ENCODE data around the gene MET. TPM values are rescaled to one million over a fixed set of nuclear protein-coding genes. Genes with fewer than 3 reads are reported as not detected.

The MET gene
- polyA plus RNA-seq = 10.6 TPM
- long read RNA-seq, donor 1, full-length matches to known transcripts = 1 of 1 reads
- long read RNA-seq, donor 1, partial matches to known transcripts = 0 of 1 reads
- long read RNA-seq, donor 1, other reads (novel, unspliced or antisense) = 0 of 1 reads
- long read RNA-seq, donor 2, full-length matches to known transcripts = 2 of 8 reads
- long read RNA-seq, donor 2, partial matches to known transcripts = 6 of 8 reads
- long read RNA-seq, donor 2, other reads (novel, unspliced or antisense) = 0 of 8 reads
- long read RNA-seq, donor 3, full-length matches to known transcripts = 1 of 1 reads
- long read RNA-seq, donor 3, partial matches to known transcripts = 0 of 1 reads
- long read RNA-seq, donor 3, other reads (novel, unspliced or antisense) = 0 of 1 reads
- long read RNA-seq, donor 4 = 0 reads
- long read RNA-seq, donor 5, partial matches to known transcripts = 0 of 3 reads
- long read RNA-seq, donor 5, other reads (novel, unspliced or antisense) = 0 of 3 reads
- long read RNA-seq, donor 6, full-length matches to known transcripts = 1 of 11 reads
- long read RNA-seq, donor 6, partial matches to known transcripts = 10 of 11 reads
- long read RNA-seq, donor 6, other reads (novel, unspliced or antisense) = 0 of 11 reads
- long read RNA-seq, donor 7, full-length matches to known transcripts = 2 of 2 reads
- long read RNA-seq, donor 7, partial matches to known transcripts = 0 of 2 reads
- long read RNA-seq, donor 7, other reads (novel, unspliced or antisense) = 0 of 2 reads
- long read RNA-seq, donor 8, full-length matches to known transcripts = 2 of 2 reads
- long read RNA-seq, donor 8, partial matches to known transcripts = 0 of 2 reads
- long read RNA-seq, donor 8, other reads (novel, unspliced or antisense) = 0 of 2 reads
- long read RNA-seq, donor 9, partial matches to known transcripts = 0 of 1 reads
- long read RNA-seq, donor 9, other reads (novel, unspliced or antisense) = 0 of 1 reads
- long read RNA-seq, donor 10 = 0 reads
- long read RNA-seq, donor 11, partial matches to known transcripts = 8 of 9 reads
- long read RNA-seq, donor 11, other reads (novel, unspliced or antisense) = 0 of 9 reads

DNA sequence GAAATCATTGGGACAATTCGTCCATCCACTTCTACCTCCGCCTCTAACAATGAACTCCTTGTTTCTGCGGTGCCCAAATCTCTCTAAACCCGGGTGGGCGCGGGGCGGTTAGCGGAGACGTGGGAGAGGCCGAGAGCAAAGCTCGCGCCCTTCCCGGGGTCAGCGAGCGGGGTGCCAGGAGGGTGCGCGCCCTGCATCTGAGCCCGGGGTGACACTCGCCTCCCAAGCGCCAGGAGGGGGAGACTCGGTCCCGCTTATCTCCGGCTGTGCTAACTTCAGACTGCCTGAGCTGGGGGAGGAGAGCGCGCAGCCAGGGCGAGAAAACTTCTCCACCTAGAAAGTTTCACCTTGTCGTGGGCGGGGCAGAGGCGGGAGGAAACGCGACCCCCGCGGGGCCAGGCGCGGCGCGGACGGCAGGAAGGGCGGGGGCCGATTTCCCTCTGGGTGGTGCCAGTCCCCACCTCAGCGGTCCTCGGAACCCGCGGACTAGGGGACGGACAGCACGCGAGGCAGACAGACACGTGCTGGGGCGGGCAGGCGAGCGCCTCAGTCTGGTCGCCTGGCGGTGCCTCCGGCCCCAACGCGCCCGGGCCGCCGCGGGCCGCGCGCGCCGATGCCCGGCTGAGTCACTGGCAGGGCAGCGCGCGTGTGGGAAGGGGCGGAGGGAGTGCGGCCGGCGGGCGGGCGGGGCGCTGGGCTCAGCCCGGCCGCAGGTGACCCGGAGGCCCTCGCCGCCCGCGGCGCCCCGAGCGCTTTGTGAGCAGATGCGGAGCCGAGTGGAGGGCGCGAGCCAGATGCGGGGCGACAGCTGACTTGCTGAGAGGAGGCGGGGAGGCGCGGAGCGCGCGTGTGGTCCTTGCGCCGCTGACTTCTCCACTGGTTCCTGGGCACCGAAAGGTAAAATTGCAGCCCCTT lies at the start of gene MET:
TSS of gene MET (plus strand) at position 516 of the 915 bp plus-strand sequence. CDS start 26,889 bp downstream, outside the sequence.
- WGBS (ENCODE audit: insufficient coverage, low lambda C conversion rate) = 7% methylated on average over 5 of the region's 101 CpGs
- H3K27ac ChIP-seq (ENCODE audit: low read length) = peak within 1 kb of the TSS; percentile 84
- peaks cover 8% of the 10 kb centered on the region for H3K4me1 ChIP-seq (ENCODE audit: control insufficient read depth, insufficient read depth, low read length)
- H3K9me3 ChIP-seq (ENCODE audit: control insufficient read depth, low read depth, low read length) = no peaks in the 10 kb centered on the region
- H3K36me3 ChIP-seq (ENCODE audit: control insufficient read depth, insufficient read depth, low read length) = no peaks in the 10 kb centered on the region
- H3K27me3 ChIP-seq (ENCODE audit: control insufficient read depth, insufficient read depth, low read length) = peaks cover 9% of the 10 kb centered on the region
- peak within 1 kb of the TSS; percentile 64 for H3K4me3 ChIP-seq (ENCODE audit: low read length)
- DNase-seq = peak; percentile 86 to 92

GRCh38 chr7:116626886-116627285 lies 45.1 kb upstream of the MET start:
- Histone ChIP-seq H3K36me3 (ENCODE audit: control insufficient read depth, insufficient read depth, low read length) (no peaks in the 10 kb centered on the region), H3K27me3 (ENCODE audit: control insufficient read depth, insufficient read depth, low read length) (no peaks in the 10 kb centered on the region), H3K27ac (ENCODE audit: low read length) (no peak overlapping the region), H3K4me3 (ENCODE audit: low read length) (no peak overlapping the region), H3K4me1 (ENCODE audit: control insufficient read depth, insufficient read depth, low read length) (peaks cover 13% of the 10 kb centered on the region), H3K9me3 (ENCODE audit: control insufficient read depth, low read depth, low read length) (no peaks in the 10 kb centered on the region)
- 100% methylated on average over 1 of the region's 8 CpGs for WGBS (ENCODE audit: insufficient coverage, low lambda C conversion rate)
- no peak for DNase-seq

DNA sequence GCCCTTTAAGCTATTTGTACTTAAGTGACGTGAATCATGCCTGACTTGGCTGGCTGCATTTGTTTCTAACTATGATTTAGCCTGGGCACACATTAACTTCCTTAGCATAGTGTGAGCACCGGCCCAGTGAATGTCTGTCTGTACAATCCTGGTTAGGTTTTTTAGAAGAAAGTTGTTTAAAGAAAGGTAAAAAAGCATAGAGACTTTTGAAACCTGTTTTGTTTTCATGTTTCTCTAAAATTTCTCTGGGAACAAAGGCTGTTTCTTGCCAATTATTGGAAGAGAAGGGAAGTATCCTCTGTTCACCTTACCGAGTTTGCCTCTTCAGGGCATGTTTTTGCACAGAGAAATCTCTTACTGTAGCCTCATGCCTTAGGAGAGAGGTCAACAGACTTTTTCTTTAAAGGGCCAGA lies 42.9 kb upstream of the MET start:
- peak; percentile 44 to 77 for DNase-seq
- peaks cover 13% of the 10 kb centered on the region for H3K4me1 ChIP-seq (ENCODE audit: control insufficient read depth, insufficient read depth, low read length)
- no CpG with 5 or more reads among the region's 3 CpGs for WGBS (ENCODE audit: insufficient coverage, low lambda C conversion rate)
- no peaks in the 10 kb centered on the region for H3K27me3 ChIP-seq (ENCODE audit: control insufficient read depth, insufficient read depth, low read length)
- H3K9me3 ChIP-seq (ENCODE audit: control insufficient read depth, low read depth, low read length) = no peaks in the 10 kb centered on the region
- no peak overlapping the region for H3K4me3 ChIP-seq (ENCODE audit: low read length)
- no peaks in the 10 kb centered on the region for H3K36me3 ChIP-seq (ENCODE audit: control insufficient read depth, insufficient read depth, low read length)
- peak overlapping the region; percentile 92 for H3K27ac ChIP-seq (ENCODE audit: low read length)

DNA sequence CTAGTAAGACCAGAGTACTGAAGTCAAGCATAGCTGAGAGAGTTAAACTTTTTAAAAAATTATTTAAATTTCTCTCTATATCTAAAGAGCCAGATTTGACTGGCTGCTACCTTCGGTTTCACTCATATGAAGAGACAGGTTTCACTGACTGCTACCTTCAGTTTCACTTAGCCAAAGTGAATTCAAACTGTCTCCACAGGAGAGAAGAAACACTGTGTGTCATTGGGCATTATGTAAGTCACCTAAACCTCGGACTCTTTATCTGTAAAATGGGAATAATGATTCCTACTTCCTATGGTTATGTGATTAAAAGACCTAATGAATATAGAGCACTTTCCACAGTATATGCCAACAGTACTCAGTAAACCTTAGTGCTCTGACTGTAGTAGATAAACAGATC lies 41.6 kb upstream of the MET start:
- Histone ChIP-seq H3K4me1 (ENCODE audit: control insufficient read depth, insufficient read depth, low read length) (peaks cover 13% of the 10 kb centered on the region), H3K27ac (ENCODE audit: low read length) (peak overlapping the region; percentile 92), H3K27me3 (ENCODE audit: control insufficient read depth, insufficient read depth, low read length) (no peaks in the 10 kb centered on the region), H3K4me3 (ENCODE audit: low read length) (no peak overlapping the region), H3K9me3 (ENCODE audit: control insufficient read depth, low read depth, low read length) (no peaks in the 10 kb centered on the region), H3K36me3 (ENCODE audit: control insufficient read depth, insufficient read depth, low read length) (no peaks in the 10 kb centered on the region)
- no CpG with 5 or more reads among the region's 2 CpGs for WGBS (ENCODE audit: insufficient coverage, low lambda C conversion rate)
- DNase-seq = peak; percentile 21 to 67

DNA sequence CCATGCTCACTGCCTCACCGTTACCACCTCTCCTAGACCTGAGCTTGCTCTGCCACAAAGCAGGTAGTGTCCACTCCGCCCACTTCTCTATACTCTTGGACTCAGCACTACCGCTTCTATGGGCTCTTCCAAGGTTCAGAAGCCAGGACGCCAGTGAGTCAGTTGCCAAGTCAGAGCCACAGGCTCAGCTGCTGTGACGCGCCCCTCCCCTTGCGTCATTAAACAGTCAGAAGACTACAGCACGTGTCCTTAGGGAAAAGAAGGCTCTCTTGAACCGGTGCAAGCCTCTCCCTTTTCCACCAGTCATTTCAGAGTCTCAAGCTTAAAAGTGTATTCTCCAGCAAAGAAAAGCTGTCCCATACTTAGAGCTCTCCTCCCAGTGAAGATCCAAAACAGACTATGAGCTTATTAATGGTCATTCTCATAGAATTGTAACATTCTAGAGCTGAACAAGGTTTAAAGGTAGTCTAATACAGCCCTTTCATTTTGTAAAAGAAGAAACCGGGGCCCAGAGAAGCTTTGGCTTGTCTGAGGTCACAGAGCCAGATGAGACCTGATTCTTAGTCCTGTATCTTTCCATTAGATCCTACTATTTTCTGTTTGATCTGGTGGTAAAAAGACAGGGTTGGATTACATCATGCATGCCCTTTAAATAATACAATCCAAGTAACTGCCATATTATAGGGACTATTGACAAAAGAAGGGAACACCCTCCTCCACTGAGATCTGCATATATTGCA lies 40.9 kb upstream of the MET start:
- peak overlapping the region; percentile 92 for H3K27ac ChIP-seq (ENCODE audit: low read length)
- no CpG with 5 or more reads among the region's 10 CpGs for WGBS (ENCODE audit: insufficient coverage, low lambda C conversion rate)

DNA sequence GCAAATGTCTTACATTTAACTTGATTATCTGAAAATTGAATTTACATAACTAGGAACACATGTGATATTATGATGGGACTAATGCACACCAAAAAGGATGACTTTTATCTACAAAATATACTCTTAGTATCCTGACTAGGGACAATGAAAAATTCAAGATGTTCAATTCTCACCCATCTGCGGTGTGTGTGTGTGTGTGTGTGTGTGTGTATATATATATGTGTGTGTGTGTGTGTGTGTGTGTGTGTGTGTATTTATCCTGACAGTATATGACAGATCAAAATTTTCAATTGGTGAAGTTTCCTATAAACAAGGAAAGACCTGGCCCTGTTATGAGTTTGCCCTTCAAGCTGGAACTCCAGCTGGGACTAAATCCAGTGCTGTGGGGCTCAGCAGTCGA lies 40.3 kb upstream of the MET start:
- Histone ChIP-seq H3K9me3 (ENCODE audit: control insufficient read depth, low read depth, low read length) (no peaks in the 10 kb centered on the region), H3K4me3 (ENCODE audit: low read length) (no peak overlapping the region), H3K27me3 (ENCODE audit: control insufficient read depth, insufficient read depth, low read length) (no peaks in the 10 kb centered on the region), H3K36me3 (ENCODE audit: control insufficient read depth, insufficient read depth, low read length) (no peaks in the 10 kb centered on the region), H3K4me1 (ENCODE audit: control insufficient read depth, insufficient read depth, low read length) (peaks cover 13% of the 10 kb centered on the region), H3K27ac (ENCODE audit: low read length) (peak overlapping the region; percentile 92)
- no peak for DNase-seq
- no CpG with 5 or more reads among the region's 2 CpGs for WGBS (ENCODE audit: insufficient coverage, low lambda C conversion rate)

More for the DNA sequence above, 40.9 kb upstream of the MET start:
- Histone ChIP-seq H3K27me3 (ENCODE audit: control insufficient read depth, insufficient read depth, low read length) (no peaks in the 10 kb centered on the region), H3K4me3 (ENCODE audit: low read length) (no peak overlapping the region), H3K9me3 (ENCODE audit: control insufficient read depth, low read depth, low read length) (no peaks in the 10 kb centered on the region), H3K36me3 (ENCODE audit: control insufficient read depth, insufficient read depth, low read length) (no peaks in the 10 kb centered on the region), H3K4me1 (ENCODE audit: control insufficient read depth, insufficient read depth, low read length) (peaks cover 13% of the 10 kb centered on the region)
- DNase-seq = peak; percentile 96 to 97

- WGBS (ENCODE audit: insufficient coverage, low lambda C conversion rate) = no CpG with 5 or more reads among the region's 1 CpG
- Histone ChIP-seq H3K27me3 (ENCODE audit: control insufficient read depth, insufficient read depth, low read length) (no peaks in the 10 kb centered on the region), H3K36me3 (ENCODE audit: control insufficient read depth, insufficient read depth, low read length) (no peaks in the 10 kb centered on the region), H3K27ac (ENCODE audit: low read length) (no peak overlapping the region), H3K4me3 (ENCODE audit: low read length) (no peak overlapping the region), H3K4me1 (ENCODE audit: control insufficient read depth, insufficient read depth, low read length) (peaks cover 13% of the 10 kb centered on the region), H3K9me3 (ENCODE audit: control insufficient read depth, low read depth, low read length) (no peaks in the 10 kb centered on the region)
- DNase-seq = no peak
Observed at GRCh38 chr7:116632384-116632783, 39.6 kb upstream of the MET start.

GRCh38 chr7:116633131-116633988 lies 38.6 kb upstream of the MET start:
- no peak for DNase-seq
- WGBS (ENCODE audit: insufficient coverage, low lambda C conversion rate) = 90% methylated on average over 3 of the region's 13 CpGs

More at GRCh38 chr7:116633131-116633988, 38.6 kb upstream of the MET start:
- no peak overlapping the region for H3K27ac ChIP-seq (ENCODE audit: low read length)
- H3K27me3 ChIP-seq (ENCODE audit: control insufficient read depth, insufficient read depth, low read length) = no peaks in the 10 kb centered on the region
- H3K4me1 ChIP-seq (ENCODE audit: control insufficient read depth, insufficient read depth, low read length) = peaks cover 13% of the 10 kb centered on the region
- H3K4me3 ChIP-seq (ENCODE audit: low read length) = no peak overlapping the region
- H3K9me3 ChIP-seq (ENCODE audit: control insufficient read depth, low read depth, low read length) = peaks cover 5% of the 10 kb centered on the region
- H3K36me3 ChIP-seq (ENCODE audit: control insufficient read depth, insufficient read depth, low read length) = no peaks in the 10 kb centered on the region
